HG03520 (cell line): ENCODE measurements around the gene ZCCHC24.

ENCODE experiments used
- ATAC-seq: cut with Tn5 transposase; IDR thresholded peaks from one replicate; pipeline ENCODE4 v1.9.1; 2021; ENCODE audit warnings: mild to moderate bottlenecking, moderate library complexity; ENCODE audit not compliant: unreplicated experiment

Gene ZCCHC24

GRCh38 chr10:79473496-79474095 is 28.2 kb upstream of the ZCCHC24 start:
- no peak for ATAC-seq

GRCh38 chr10:79472951-79473350 is 27.5 kb upstream of the ZCCHC24 start:
- ATAC-seq = no peak

GRCh38 chr10:79472449-79472848 is 27.0 kb upstream of the ZCCHC24 start:
- no peak for ATAC-seq

- no peak for ATAC-seq
These were observed 26.4 kb upstream of the ZCCHC24 start for GRCh38 chr10:79471776-79472175.

GRCh38 chr10:79470096-79470495 is 24.7 kb upstream of the ZCCHC24 start:
- no peak for ATAC-seq

GRCh38 chr10:79468841-79469585 is 23.6 kb upstream of the ZCCHC24 start:
- ATAC-seq = no peak

- ATAC-seq = no peak
These were observed 22.7 kb upstream of the ZCCHC24 start for GRCh38 chr10:79468015-79468560.

- ATAC-seq = no peak
These were observed 19.9 kb upstream of the ZCCHC24 start for GRCh38 chr10:79465341-79465740.

- ATAC-seq = no peak
These were observed 18.4 kb upstream of the ZCCHC24 start for GRCh38 chr10:79463578-79464496.

GRCh38 chr10:79460687-79461086 is 15.3 kb upstream of the ZCCHC24 start:
- no peak for ATAC-seq

GRCh38 chr10:79459243-79459642 is 13.8 kb upstream of the ZCCHC24 start:
- no peak for ATAC-seq

GRCh38 chr10:79458483-79458882 is 13.1 kb upstream of the ZCCHC24 start:
- ATAC-seq = no peak

- ATAC-seq = no peak
These were observed 11.9 kb upstream of the ZCCHC24 start for GRCh38 chr10:79457256-79457785.

- no peak for ATAC-seq
These were observed 8.8 kb upstream of the ZCCHC24 start for GRCh38 chr10:79454259-79454658.

- ATAC-seq = no peak
These were observed 8.0 kb upstream of the ZCCHC24 start for GRCh38 chr10:79453392-79453791.

- ATAC-seq = no peak
These were observed 6.8 kb upstream of the ZCCHC24 start for GRCh38 chr10:79452174-79452611.

- no peak for ATAC-seq
These were observed 5.7 kb upstream of the ZCCHC24 start for GRCh38 chr10:79451046-79451699.

GRCh38 chr10:79449181-79450146 is 4.0 kb upstream of the ZCCHC24 start:
- no peak for ATAC-seq

GRCh38 chr10:79448732-79449049 is 3.3 kb upstream of the ZCCHC24 start:
- no peak for ATAC-seq
